Suprapubic skin (tissue), 4 donors: ENCODE measurements around the gene EYS. TPM values are rescaled to one million over a fixed set of nuclear protein-coding genes. Genes with fewer than 3 reads are reported as not detected.

ENCODE experiments used
- DNase-seq, 2 donors: peaks; one replicate each; pipeline ENCODE4 v3.0.0-alpha.2; 2019; ENCODE audit warnings: low spot score in 2 of 2
- H3K27ac ChIP-seq: fragments of 200-600 bp; sonication (generic); one replicate; pipeline ENCODE4 v1.5.1; 2019
- H3K27me3 ChIP-seq: fragments of 200-600 bp; sonication (generic); one replicate; pipeline ENCODE4 v1.5.1; 2019
- H3K36me3 ChIP-seq: fragments of 200-600 bp; sonication (generic); one replicate; pipeline ENCODE4 v1.5.1; 2019
- H3K4me1 ChIP-seq: fragments of 200-600 bp; sonication (generic); one replicate; pipeline ENCODE4 v1.5.1; 2019
- H3K4me3 ChIP-seq: fragments of 200-600 bp; sonication (generic); one replicate; pipeline ENCODE4 v1.5.1; 2019; ENCODE audit warnings: mild to moderate bottlenecking
- H3K9me3 ChIP-seq: fragments of 200-600 bp; sonication (generic); one replicate; pipeline ENCODE4 v1.5.1; 2019
- CTCF ChIP-seq, 2 donors: fragments of 200-600 bp in 1 of 2; fragments of 450-650 bp in 1 of 2; sonication (generic) in 1 of 2; IDR thresholded peaks; one replicate each; pipeline ENCODE4 v1.5.1; 2016 to 2019; ENCODE audit warnings: antibody characterized with exemption in 2 of 2, mild to moderate bottlenecking in 1 of 2, moderate library complexity in 1 of 2
- EP300 ChIP-seq: sonication (generic); formaldehyde crosslinking; IDR thresholded peaks from one replicate; pipeline ENCODE4 v1.6.1; 2017; ENCODE audit warnings: antibody characterized with exemption
- POLR2A ChIP-seq, 2 donors: fragments of 450-650 bp; IDR thresholded peaks; one replicate each; pipeline ENCODE4 v1.6.1; 2017; ENCODE audit warnings: antibody characterized with exemption in 2 of 2, mild to moderate bottlenecking in 2 of 2, moderate library complexity in 2 of 2
- POLR2AphosphoS5 ChIP-seq, 3 donors: sonication (generic); formaldehyde crosslinking; IDR thresholded peaks; one replicate each; pipeline ENCODE4 v1.6.1; 2017; ENCODE audit warnings: antibody characterized with exemption in 3 of 3
- whole genome bisulfite sequencing: methylation state at CpG from one replicate; pipeline ENCODE4 v1.1.5; 2018; 5-methylcytosine and 5-hydroxymethylcytosine counted together
- total RNA-seq, 4 donors: library from RNA; depleted of rRNA; stranded (reverse); fragments of >200 nt; gene quantifications; one replicate each; pipeline ENCODE4 v1.1.0, GENCODE V29; 2016

Gene EYS
- total RNA-seq, 4 donors from 2014 or later, result not detected

GRCh38 chr6:63808576-63808975 is 1898.5 kb downstream of the EYS start:
- Histone ChIP-seq H3K36me3 (no peaks in the 10 kb centered on the region), H3K27ac (no peak overlapping the region), H3K9me3 (no peaks in the 10 kb centered on the region), H3K27me3 (no peaks in the 10 kb centered on the region), H3K4me3 (no peak overlapping the region), H3K4me1 (peaks cover 23% of the 10 kb centered on the region)
- DNase-seq, result no peak
- 90% methylated on average over 2 of the region's 2 CpGs for WGBS
- no peak for TF ChIP-seq POLR2AphosphoS5 (IDR thresholded peaks at IDR 0.05)
- TF ChIP-seq EP300, result no peak
- TF ChIP-seq POLR2A (IDR thresholded peaks at IDR 0.05), result no peak
- TF ChIP-seq CTCF (IDR thresholded peaks at IDR 0.05), result no peak

DNA sequence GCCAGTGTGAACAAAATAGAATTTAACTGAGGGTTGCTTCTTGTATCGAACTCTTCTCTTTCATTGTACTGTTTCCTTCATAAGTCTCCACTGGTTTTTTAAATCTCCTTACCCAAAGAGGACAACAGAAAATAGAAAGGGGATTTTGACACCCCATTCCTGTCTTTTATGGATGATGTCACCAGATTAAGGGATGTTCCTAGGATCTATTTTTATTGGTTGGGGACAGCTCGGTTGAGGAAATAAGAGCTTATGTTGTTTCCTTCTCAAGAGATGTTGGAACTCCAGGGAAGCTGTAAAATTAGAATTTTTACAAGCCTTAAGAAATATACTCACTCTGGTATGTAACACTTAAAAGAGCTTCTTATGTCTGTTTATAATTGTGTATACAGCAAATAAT is 1900.0 kb downstream of the EYS start:
- no peak for TF ChIP-seq POLR2AphosphoS5 (IDR thresholded peaks at IDR 0.05)
- no peak for TF ChIP-seq CTCF (IDR thresholded peaks at IDR 0.05)
- no peak for TF ChIP-seq POLR2A (IDR thresholded peaks at IDR 0.05)
- TF ChIP-seq EP300, result no peak
- H3K27ac ChIP-seq, result peak overlapping the region; percentile 74
- no peak overlapping the region for H3K4me3 ChIP-seq
- no peak for DNase-seq
- WGBS, result 69% methylated on average over 2 of the region's 2 CpGs
- H3K9me3 ChIP-seq, result no peaks in the 10 kb centered on the region
- no peaks in the 10 kb centered on the region for H3K36me3 ChIP-seq
- peaks cover 23% of the 10 kb centered on the region for H3K4me1 ChIP-seq
- no peaks in the 10 kb centered on the region for H3K27me3 ChIP-seq

- Histone ChIP-seq H3K4me3 (no peak overlapping the region), H3K4me1 (peaks cover 23% of the 10 kb centered on the region), H3K9me3 (no peaks in the 10 kb centered on the region), H3K27ac (peak overlapping the region; percentile 74), H3K27me3 (no peaks in the 10 kb centered on the region), H3K36me3 (no peaks in the 10 kb centered on the region)
- no peak for TF ChIP-seq POLR2A (IDR thresholded peaks at IDR 0.05)
- no peak for TF ChIP-seq EP300
- no peak for TF ChIP-seq POLR2AphosphoS5 (IDR thresholded peaks at IDR 0.05)
- TF ChIP-seq CTCF (IDR thresholded peaks at IDR 0.05), result no peak
- 30% methylated on average over 2 of the region's 2 CpGs for WGBS
- DNase-seq, result no peak
These were observed 1900.5 kb downstream of the EYS start for GRCh38 chr6:63806573-63806913.

- Histone ChIP-seq H3K9me3 (no peaks in the 10 kb centered on the region), H3K27me3 (no peaks in the 10 kb centered on the region), H3K27ac (peak overlapping the region; percentile 74), H3K4me3 (no peak overlapping the region), H3K4me1 (peaks cover 23% of the 10 kb centered on the region), H3K36me3 (no peaks in the 10 kb centered on the region)
- no peak for TF ChIP-seq CTCF (IDR thresholded peaks at IDR 0.05)
- TF ChIP-seq POLR2AphosphoS5 (IDR thresholded peaks at IDR 0.05), result no peak
- TF ChIP-seq EP300, result no peak
- no peak for TF ChIP-seq POLR2A (IDR thresholded peaks at IDR 0.05)
- no peak for DNase-seq
- WGBS, result 33% methylated on average over 5 of the region's 5 CpGs
These were observed 1901.0 kb downstream of the EYS start for GRCh38 chr6:63805808-63806572.

DNA sequence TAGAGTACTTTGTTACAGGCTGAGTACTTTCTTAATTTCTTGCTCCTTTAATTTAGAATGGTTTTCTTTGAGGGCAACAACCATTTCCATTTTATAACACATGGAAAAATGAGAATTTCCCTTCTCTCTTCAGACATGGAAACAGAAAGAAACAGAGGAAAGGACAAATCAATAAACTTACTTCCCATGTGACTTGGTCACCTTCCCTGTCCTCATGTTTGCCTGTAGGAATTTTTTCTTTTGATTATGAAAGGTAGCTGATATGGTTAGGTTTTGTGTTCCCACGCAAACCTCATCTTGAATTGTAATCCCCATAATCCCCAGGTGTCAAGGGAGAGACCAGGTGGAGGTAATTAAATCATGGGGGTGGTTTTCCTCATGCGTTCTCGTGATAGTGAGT is 1901.7 kb downstream of the EYS start:
- no peaks in the 10 kb centered on the region for H3K9me3 ChIP-seq
- H3K4me1 ChIP-seq, result peaks cover 23% of the 10 kb centered on the region
- WGBS, result 78% methylated on average over 3 of the region's 3 CpGs
- no peak for TF ChIP-seq POLR2AphosphoS5 (IDR thresholded peaks at IDR 0.05)
- no peak for TF ChIP-seq POLR2A (IDR thresholded peaks at IDR 0.05)
- TF ChIP-seq EP300, result no peak
- no peaks in the 10 kb centered on the region for H3K27me3 ChIP-seq
- no peak overlapping the region for H3K4me3 ChIP-seq
- DNase-seq, result no peak
- H3K36me3 ChIP-seq, result no peaks in the 10 kb centered on the region
- peak overlapping the region; percentile 74 for H3K27ac ChIP-seq
